Islet of Langerhans (tissue), 1 donor: ENCODE measurements around the gene HOXA10.

ENCODE experiments used
- FAIRE-seq: peaks from one replicate; lab custom pipeline; 2011; peaks lifted over from hg19 to GRCh38; lab: Jason Lieb, UNC

HOXA10 gene

DNA sequence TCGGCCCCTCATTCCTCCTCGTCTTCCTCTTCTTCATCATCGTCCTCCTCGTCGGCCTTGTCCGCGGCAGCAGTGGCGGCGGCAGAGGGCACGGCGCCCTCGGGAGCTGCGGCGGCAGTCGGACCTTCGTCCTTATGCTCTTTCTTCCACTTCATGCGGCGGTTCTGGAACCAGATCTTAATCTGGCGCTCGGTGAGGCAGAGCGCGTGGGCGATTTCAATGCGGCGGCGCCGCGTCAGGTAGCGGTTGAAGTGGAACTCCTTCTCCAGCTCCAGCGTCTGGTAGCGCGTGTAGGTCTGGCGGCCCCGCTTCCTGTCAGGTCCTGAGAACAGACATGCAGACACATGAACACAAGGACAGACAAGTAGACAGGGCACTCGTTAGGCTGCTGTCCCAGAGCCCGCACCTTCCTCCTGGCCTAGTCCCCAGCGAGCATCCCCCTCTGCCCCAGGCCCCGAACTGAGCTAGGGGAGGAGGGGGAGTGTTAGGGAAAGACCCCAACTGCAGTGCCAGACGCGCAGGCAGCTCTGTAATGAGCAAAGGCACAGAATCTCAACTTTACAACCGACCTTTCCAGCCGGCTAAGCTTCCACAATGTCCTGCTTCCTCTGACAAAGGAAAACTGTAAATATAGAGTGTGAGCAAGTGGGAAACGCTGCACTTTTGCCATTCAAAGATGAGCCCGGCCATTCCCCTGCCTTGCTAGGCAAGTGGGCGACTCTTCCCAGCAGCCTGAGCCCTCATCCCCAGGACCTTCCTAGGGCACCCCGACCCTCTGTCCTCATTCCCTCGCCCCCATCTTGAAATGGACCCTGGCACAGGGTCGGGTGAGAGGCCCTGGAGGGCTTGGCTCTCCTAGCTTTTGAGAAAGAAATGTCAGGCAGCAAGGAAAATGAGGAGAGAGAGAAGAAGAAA, 19.0 kb downstream of the HOXA10 start:
- no peak for FAIRE-seq

GRCh38 chr7:27154369-27154768, 19.8 kb downstream of the HOXA10 start:
- FAIRE-seq = no peak

- FAIRE-seq = no peak
These were observed 20.6 kb downstream of the HOXA10 start for GRCh38 chr7:27153526-27153925.

DNA sequence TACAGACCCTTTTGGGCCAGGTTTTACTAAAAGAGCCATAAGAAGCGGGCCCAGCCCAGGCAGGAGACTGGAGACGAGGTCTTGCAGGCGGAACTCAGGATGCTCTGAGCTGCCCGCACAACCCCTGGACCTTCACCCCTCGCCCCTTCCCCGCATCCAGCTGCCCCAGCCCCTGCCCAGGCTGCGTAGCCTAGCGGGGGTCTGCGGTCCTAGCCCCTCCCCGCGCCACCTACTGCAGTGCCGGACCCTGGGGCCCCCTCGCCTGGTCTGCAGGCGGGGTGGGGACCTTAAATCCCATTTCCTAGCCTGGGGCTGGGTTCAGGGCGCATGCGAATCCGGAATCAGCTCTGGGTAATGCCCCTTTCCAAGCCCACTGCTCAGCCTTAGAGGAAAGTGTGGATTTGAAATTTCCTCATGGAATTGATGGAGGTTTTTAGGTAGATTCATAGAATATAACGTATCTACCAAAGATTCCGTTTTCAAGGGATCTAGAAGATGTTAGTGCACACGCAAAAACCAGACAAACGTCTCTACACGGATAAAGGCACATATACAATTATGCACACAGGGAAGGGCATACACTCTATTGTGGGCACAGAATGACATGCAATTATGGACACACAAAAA, 21.2 kb downstream of the HOXA10 start:
- FAIRE-seq = no peak

GRCh38 chr7:27151931-27152815, 21.9 kb downstream of the HOXA10 start, which contains the start of gene HOXA3:
HOXA3 (minus strand) TSS chr7:27152583; CDS start chr7:27110640, 41,943 bp downstream.
- FAIRE-seq = no peak

- no peak for FAIRE-seq
These were observed 22.7 kb downstream of the HOXA10 start for GRCh38 chr7:27151341-27151930.

DNA sequence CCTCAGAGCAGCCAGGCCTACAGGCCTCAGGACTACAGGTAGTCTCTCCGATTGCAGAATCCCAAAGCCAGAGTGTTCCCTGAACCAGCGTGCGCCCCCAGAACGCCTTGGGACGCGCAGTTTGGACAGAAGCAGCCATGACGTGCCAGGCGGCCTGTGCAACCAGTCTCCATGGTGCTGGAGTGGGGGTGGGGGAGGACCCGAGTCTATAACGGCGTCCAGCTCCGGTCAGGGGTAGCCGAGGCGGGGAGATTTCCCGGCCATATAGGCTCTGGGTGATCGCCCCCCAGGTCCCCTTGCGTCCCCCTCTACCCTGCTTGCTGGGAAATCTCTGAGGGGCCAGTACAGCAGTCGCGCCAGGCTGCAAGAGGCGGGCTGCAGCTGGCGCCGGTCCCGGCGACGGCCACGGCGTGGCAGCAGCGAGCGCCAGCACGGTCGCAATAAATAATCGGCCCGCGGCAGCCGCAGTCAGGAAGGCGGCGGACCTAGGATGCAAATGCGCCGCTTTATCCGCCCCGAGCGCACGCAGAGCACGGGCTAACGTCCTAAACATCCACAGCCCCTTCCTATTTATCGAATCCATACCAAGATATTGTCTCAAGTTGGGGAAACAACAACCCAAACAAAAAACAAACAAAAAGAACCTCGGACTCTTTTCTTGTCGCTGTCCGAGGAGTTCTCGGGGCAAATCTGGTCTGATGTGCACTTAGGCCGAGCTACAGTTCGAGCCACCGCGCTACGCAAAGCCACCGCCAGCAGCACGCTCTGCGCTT, 23.4 kb downstream of the HOXA10 start:
- no peak for FAIRE-seq

DNA sequence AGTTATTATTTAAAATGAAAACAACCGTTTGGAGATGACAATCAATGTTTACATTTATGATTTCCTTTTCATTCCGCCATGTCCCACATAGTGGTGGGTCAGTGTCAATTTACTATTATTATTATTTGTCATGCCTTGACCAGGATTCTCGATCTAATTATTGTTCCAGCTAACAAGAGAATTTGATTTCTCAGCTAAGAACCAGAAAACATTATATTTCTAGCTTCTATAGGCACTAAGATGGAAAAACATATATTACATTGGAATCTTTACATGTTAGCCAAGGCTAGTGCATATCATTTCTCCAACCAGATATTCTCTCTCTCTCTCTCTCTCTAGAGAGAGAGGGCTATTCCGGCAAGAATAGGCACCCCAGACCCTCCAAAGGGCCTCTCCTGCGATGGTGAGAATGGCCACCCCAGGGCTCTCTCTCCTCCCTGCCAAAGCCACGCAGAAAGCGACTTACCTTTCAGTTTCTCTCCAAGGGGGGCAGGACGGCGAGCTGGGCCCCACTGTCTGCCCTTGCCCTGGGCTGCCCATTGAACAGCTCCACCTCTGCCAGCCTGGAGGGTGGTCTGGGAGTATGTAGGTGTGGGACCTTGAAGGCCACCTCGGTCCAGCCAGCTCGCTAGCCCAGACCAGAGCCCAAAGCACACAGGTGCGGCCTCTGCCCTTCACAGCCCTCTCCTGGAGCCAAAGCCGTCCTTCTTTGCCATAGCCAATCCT, 24.1 kb downstream of the HOXA10 start:
- FAIRE-seq = no peak

DNA sequence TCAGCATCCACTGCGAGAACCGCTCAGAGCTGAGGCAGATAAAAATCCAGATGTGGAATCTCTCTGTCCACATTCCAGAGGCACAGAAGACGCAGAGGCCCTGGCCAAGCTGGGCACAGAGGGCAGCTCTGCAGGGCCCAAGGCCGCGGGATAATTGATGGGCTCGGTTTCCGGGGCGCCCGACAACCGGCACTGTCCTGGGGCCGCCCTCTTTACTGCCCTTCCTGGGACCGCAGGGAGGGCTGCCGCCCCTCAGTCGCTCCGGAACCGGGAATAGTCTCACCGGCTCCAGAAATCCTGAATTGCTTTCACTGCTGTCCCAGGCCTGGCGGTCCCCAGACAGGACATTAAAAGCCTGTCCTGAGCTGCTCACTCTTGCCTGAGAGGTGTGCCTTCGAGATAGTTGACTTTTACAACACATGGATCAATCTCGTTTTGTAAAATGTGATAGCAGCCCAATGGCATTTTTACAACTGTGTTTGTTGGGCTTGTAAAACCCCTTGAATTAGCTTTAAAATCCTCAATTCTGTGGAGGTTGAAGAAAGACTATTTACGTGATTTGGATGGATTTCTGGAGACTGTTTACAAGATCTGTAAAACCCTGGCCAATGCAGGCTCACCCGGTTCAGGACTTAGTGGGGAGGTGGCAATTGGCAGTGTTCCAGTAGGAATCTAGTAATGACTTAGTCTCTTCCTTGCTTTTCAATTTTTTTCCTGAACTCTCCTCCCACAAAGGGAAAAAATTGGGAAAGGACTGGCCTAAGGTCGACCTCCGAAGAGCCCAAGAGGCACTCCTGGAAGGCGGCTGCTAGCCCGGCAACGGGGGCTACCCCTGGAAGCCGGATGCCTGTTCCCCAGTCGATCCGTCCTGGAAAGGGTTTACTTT, 25.1 kb downstream of the HOXA10 start:
- no peak for FAIRE-seq

GRCh38 chr7:27148031-27148755, 25.9 kb downstream of the HOXA10 start:
- no peak for FAIRE-seq

DNA sequence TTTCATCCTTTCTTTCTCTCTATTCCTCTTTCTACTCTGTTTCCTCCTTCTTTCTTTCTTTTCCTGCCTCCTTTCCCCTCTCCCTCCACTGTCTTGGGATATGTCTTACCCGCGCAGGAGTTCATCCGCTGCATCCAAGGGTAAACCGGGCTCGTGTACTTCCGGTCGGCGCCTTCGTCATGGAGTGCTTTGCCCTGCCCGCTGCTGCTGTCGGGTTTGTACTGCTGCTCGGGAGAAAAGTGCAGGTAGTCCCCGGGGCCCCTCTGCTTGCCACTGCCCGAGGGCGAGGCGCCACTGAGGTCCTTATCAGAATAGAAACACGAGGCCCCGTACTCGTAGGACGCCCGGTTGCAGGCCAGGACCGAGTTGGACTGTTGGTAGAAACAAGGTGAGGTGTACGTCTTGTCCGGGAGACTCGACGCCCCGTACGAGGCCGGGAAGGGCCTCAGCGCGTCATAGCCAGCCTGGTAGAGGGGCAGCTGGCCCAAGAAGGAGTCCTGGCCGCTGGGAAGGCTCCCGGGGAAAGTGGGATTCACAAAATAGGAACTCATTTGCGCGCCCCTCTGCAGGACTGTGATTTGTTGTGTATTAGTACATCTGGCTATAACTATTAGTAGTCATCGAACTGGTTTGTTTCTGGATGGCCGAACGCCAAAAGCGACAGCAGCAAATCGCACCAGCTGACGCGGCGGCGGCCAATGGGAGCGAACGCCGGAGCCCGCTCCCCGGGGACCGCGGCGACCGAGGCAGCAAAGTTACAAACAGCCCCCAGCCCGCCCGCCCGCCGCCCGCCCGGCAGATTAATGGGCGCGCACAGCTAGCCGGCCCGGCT, 26.7 kb downstream of the HOXA10 start, which contains the start of gene HOXA6:
Gene HOXA6 (minus strand): TSS at position 576 of the 832 bp plus-strand sequence. CDS start 25 bp downstream, at position 551.
- FAIRE-seq = no peak

DNA sequence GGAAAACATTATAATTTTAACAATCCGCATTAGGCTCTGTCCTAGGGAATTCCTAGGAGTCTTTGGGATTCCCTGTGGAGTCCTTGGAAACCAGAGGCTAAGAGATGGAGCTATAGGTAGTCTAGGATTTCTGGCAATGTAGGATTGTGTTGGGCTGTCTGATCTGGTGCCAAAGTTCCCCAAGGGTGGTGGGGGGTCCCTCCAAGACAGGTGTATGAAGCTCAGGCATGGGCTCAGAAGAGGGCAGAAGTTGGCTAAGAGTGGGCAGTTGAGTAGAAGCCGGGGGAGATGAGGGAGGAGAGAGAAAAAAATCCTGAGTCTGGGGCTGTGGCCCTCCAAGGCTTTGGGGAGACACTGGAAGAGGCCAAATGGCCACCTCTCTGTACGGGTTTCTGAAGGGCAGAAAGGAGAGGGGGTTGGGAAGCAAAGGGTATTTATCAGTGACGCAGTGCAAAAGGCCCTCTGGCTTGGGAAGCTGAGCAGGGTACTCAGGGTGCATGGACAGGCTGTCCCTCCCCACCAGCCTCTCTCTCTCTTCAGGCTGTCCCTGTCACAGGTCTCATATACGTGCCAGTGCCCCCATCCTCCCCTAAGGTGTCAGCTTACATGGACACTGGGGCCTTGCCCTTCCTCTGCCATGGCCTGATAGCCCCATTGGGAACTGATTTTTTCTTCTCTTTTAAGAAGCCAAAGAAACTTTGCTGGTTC, 27.5 kb downstream of the HOXA10 start:
- no peak for FAIRE-seq

- no peak for FAIRE-seq
These were observed 28.2 kb downstream of the HOXA10 start for GRCh38 chr7:27145914-27146412.

DNA sequence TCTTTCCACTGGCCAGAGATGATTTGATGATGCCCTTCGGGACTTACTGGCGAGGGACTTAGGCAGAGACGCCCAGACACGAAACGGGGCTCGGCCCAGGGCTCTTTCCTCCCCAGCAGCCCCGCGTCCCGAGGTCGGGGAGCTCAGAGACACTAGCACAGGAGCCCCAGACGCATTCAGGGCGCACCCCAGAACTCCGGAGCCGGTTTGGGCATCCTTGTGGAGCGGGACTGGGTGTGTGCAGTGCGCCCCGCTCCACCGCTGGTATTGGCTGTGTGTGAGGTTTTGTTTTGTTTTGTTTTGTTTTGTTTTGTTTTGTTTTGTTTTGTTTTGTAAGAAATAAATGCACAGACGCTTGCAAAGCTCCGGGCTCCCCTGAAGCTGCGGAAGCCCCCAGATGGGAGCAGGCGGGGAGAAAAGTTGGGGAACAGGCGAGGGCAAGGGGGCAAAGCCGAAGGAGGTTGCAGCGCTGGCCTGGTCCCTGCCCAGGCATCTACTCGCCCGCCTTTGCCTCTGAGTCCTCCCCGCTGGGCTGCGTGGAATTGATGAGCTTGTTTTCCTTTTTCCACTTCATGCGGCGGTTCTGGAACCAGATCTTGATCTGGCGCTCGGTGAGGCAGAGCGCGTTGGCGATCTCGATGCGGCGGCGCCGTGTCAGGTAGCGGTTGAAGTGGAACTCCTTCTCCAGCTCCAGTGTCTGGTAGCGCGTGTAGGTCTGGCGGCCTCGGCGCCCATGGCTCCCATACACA, 28.8 kb downstream of the HOXA10 start:
- FAIRE-seq = no peak

- no peak for FAIRE-seq
These were observed 29.3 kb downstream of the HOXA10 start for GRCh38 chr7:27144781-27145164.
